GM12864 (cell line): ENCODE measurements around the gene CPSF4L.

Experiments
- DNase-seq: peaks from one replicate; pipeline ENCODE4 v3.0.0-alpha.2; 2011; ENCODE audit warnings: low read depth
- H3K4me3 ChIP-seq: 2 replicates; pipeline ENCODE4 v1.5.1; 2011; ENCODE audit warnings: mild to moderate bottlenecking, low read depth, low read length, control low read depth
- CTCF ChIP-seq: IDR thresholded peaks from 2 replicates; pipeline ENCODE4 v1.5.1; 2011; ENCODE audit warnings: low read depth, mild to moderate bottlenecking, moderate library complexity, low read length, control low read depth, inconsistent platforms; ENCODE audit errors: missing control alignments

The CPSF4L gene

GRCh38 chr17:73283841-73284282 lies 22.2 kb upstream of the CPSF4L start:
- no peak for TF ChIP-seq CTCF
- no peak for DNase-seq
- no peak overlapping the region for H3K4me3 ChIP-seq

- no peak for DNase-seq
- TF ChIP-seq CTCF, result no peak
- no peak overlapping the region for H3K4me3 ChIP-seq
These were observed 21.6 kb upstream of the CPSF4L start for GRCh38 chr17:73283250-73283649.

- no peak for TF ChIP-seq CTCF
- no peak for DNase-seq
- no peak overlapping the region for H3K4me3 ChIP-seq
These were observed 20.9 kb upstream of the CPSF4L start for GRCh38 chr17:73282629-73283028.

GRCh38 chr17:73281928-73282327 lies 20.2 kb upstream of the CPSF4L start:
- TF ChIP-seq CTCF, result no peak
- no peak overlapping the region for H3K4me3 ChIP-seq
- no peak for DNase-seq

GRCh38 chr17:73280191-73280590 lies 18.5 kb upstream of the CPSF4L start:
- no peak for TF ChIP-seq CTCF
- H3K4me3 ChIP-seq, result no peak overlapping the region
- no peak for DNase-seq

GRCh38 chr17:73279704-73280103 lies 18.0 kb upstream of the CPSF4L start:
- no peak for TF ChIP-seq CTCF
- DNase-seq, result no peak
- H3K4me3 ChIP-seq, result no peak overlapping the region
